Measurements from ENCODE around the gene PLXDC2. TPM values are rescaled to one million over a fixed set of nuclear protein-coding genes. Genes with fewer than 3 reads are reported as not detected.

PLXDC2 gene
- total RNA-seq, 1 experiment from 2014 or later, result 38.7 TPM

DNA sequence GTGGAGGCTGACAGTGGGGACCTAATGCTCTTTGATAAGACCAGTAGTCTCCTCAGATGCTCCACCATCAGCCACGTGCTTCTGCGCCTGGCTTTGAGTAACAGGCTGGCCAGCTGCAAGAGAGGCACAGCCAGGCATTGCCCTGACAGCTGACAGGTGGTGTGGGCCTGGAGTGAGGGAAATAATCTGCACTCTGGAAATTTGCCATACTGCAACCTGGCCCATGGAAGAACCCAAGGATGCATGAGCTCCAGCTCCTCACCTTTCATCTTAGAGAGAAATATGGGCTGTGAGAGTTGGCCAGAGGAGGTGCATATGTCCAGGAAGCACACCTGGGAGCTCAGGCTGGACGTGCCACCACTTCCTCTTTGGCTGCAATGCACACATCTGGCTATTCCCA lies 118.9 kb downstream of the PLXDC2 start:
- H3K36me3 Mint-ChIP-seq (ENCODE audit: insufficient read depth in 1 of 3, low read depth in 3 of 3), result peaks cover 0 to 1% (median 0%) of the 10 kb centered on the region in 3 experiments; a peak in 4 of 7 replicates
- Histone ChIP-seq H2BK12ac (ENCODE audit: insufficient read length, low read depth, low read length) (no peak overlapping the region), H3T11ph (ENCODE audit: low read length) (no peak overlapping the region), H2BK5ac (ENCODE audit: insufficient read length, low read length) (no peak overlapping the region), H4K5ac (ENCODE audit: insufficient read length, low read depth, low read length) (no peak overlapping the region), H3K14ac (ENCODE audit: insufficient read depth, low read length) (no peak overlapping the region), H3K23me2 (ENCODE audit: insufficient read length, low read depth, low read length, poor library complexity, severe bottlenecking) (no peaks in the 10 kb centered on the region), H3K27me3 (ENCODE audit: insufficient read depth, low read length) (no peaks in the 10 kb centered on the region), H4K8ac (replicated peaks; ENCODE audit: insufficient read length, low read depth, low read length) (no peak overlapping the region), H3K56ac (ENCODE audit: insufficient read length, low read depth, low read length) (no peak overlapping the region), H3K27ac (ENCODE audit: insufficient read length, low read depth, low read length) (no peak overlapping the region), H3K4me2 (ENCODE audit: insufficient read depth, insufficient read length, low read length) (no peak overlapping the region), H3K4ac (ENCODE audit: low read depth, low read length) (no peak overlapping the region), H2BK15ac (ENCODE audit: low read depth, low read length) (no peak overlapping the region), H2AK5ac (ENCODE audit: insufficient read length, low read length) (no peak overlapping the region), H3K9ac (ENCODE audit: extremely low read depth, insufficient read length, low read length) (no peak overlapping the region), H3K79me2 (ENCODE audit: insufficient read depth, low read length) (no peaks in the 10 kb centered on the region; the same call in 1 of the 2 replicates), H2BK20ac (ENCODE audit: low read depth, low read length, poor library complexity, severe bottlenecking) (no peak overlapping the region), H3K23ac (ENCODE audit: insufficient read length, low read depth, low read length) (no peak overlapping the region), H3K18ac (ENCODE audit: insufficient read length, low read depth, low read length) (no peak overlapping the region), H3K79me1 (ENCODE audit: insufficient read depth, low read depth, low read length, poor library complexity, severe bottlenecking) (no peaks in the 10 kb centered on the region), H4K20me1 (ENCODE audit: control insufficient read depth, insufficient read depth, insufficient read length) (peaks cover 4% of the 10 kb centered on the region), H3K4me1 (ENCODE audit: insufficient read depth, low read length) (peaks cover 4% of the 10 kb centered on the region; the same call in 1 of the 2 replicates), H2BK120ac (ENCODE audit: low read depth, low read length, poor library complexity, severe bottlenecking) (no peak overlapping the region), H3K9me3 (ENCODE audit: control insufficient read depth, low read depth, low read length) (no peaks in the 10 kb centered on the region), H2AFZ (ENCODE audit: low read length) (no peak overlapping the region), H4K91ac (ENCODE audit: insufficient read length, low read depth, low read length) (no peak overlapping the region)
- peaks cover 26 to 34% of the 10 kb centered on the region in 2 experiments for H3K4me1 Mint-ChIP-seq
- no CpG with 5 or more reads among the region's 3 CpGs for WGBS (ENCODE audit: extremely low coverage, insufficient read length, low lambda C conversion rate)
- H3K27ac Mint-ChIP-seq, result no peak overlapping the region
- no peak for DNase-seq
- no peaks in the 10 kb centered on the region for H3K9me3 Mint-ChIP-seq
- TF ChIP-seq, protein P1, sequence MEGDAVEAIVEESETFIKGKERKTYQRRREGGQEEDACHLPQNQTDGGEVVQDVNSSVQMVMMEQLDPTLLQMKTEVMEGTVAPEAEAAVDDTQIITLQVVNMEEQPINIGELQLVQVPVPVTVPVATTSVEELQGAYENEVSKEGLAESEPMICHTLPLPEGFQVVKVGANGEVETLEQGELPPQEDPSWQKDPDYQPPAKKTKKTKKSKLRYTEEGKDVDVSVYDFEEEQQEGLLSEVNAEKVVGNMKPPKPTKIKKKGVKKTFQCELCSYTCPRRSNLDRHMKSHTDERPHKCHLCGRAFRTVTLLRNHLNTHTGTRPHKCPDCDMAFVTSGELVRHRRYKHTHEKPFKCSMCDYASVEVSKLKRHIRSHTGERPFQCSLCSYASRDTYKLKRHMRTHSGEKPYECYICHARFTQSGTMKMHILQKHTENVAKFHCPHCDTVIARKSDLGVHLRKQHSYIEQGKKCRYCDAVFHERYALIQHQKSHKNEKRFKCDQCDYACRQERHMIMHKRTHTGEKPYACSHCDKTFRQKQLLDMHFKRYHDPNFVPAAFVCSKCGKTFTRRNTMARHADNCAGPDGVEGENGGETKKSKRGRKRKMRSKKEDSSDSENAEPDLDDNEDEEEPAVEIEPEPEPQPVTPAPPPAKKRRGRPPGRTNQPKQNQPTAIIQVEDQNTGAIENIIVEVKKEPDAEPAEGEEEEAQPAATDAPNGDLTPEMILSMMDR (conservative IDR thresholded peaks at IDR 0.05), result no peak
- H3K4me3 Mint-ChIP-seq, result no peak overlapping the region
- H3K27me3 Mint-ChIP-seq (ENCODE audit: low read depth), result no peaks in the 10 kb centered on the region

Data from H9 (cell line).